ENCODE results near the gene GAGE12F. TPM values are rescaled to one million over a fixed set of nuclear protein-coding genes. Genes with fewer than 3 reads are reported as not detected.

Gene GAGE12F
- total RNA-seq, 3 donors from 2014 or later: not detected

GRCh38 chrX:49610718-49611310 is 50.2 kb downstream of the GAGE12F start:
- no peaks in the 10 kb centered on the region for H3K36me3 ChIP-seq
- no peak for TF ChIP-seq CTCF (IDR thresholded peaks at IDR 0.05)
- no peak for TF ChIP-seq POLR2AphosphoS5 (IDR thresholded peaks at IDR 0.05)
- TF ChIP-seq POLR2A (IDR thresholded peaks at IDR 0.05): no peak
- H3K27me3 ChIP-seq: peaks cover 0 to 50% of the 10 kb centered on the region in 2 donors
- DNase-seq (ENCODE audit: low spot score in 2 of 2): no peak
- H3K4me3 ChIP-seq: no peak overlapping the region
- H3K27ac ChIP-seq: no peak overlapping the region
- H3K9me3 ChIP-seq: no peaks in the 10 kb centered on the region
- intact Hi-C loops (cut with DNase I; ENCODE audit: low total_unique reads): no loop called here
- no peaks in the 10 kb centered on the region for H3K4me1 ChIP-seq

Other genes with a start within 250 kb of the GAGE12F start
- not detected for gene GAGE12J, start 238.8 kb upstream of the GAGE12F start, total RNA-seq
- gene GAGE13, start 229.3 kb upstream of the GAGE12F start, total RNA-seq: not detected
- gene GAGE12C, start 28.7 kb upstream of the GAGE12F start, total RNA-seq: not detected
- gene GAGE12D, start 19.1 kb upstream of the GAGE12F start, total RNA-seq: not detected
- not detected for gene GAGE12E, start 9.6 kb upstream of the GAGE12F start, total RNA-seq
- not detected for gene GAGE12G, start 9.6 kb downstream of the GAGE12F start, total RNA-seq
- gene GAGE12H, start 19.1 kb downstream of the GAGE12F start, total RNA-seq: not detected
- not detected for gene GAGE2A, start 28.7 kb downstream of the GAGE12F start, total RNA-seq
- gene GAGE1, start 38.2 kb downstream of the GAGE12F start, total RNA-seq: not detected
- gene PAGE1, start 135.1 kb downstream of the GAGE12F start, total RNA-seq: not detected